H1 (cell line): ENCODE data around the gene MYL9. TPM values are rescaled to one million over a fixed set of nuclear protein-coding genes. Genes with fewer than 3 reads are reported as not detected.

Experiments
- ATF2 ChIP-seq: IDR thresholded peaks from 2 replicates; pipeline ENCODE4 v1.6.1; 2012; ENCODE audit warnings: low read length, inconsistent platforms
- GTF2F1 ChIP-seq: IDR thresholded peaks from 2 replicates; pipeline ENCODE4 v1.6.1; 2012; ENCODE audit warnings: low read depth, low read length, improper control_type of control experiment, borderline replicate concordance
- HDAC2 ChIP-seq, 2 experiments: fragments of 300-600 bp in 1 of 2; sonication (generic) in 1 of 2; IDR thresholded peaks; 2 replicates each; pipeline ENCODE4 v1.6.1; 2011 to 2012; ENCODE audit warnings: low read depth in 2 of 2, low read length in 2 of 2, mild to moderate bottlenecking in 2 of 2, moderate library complexity in 2 of 2, borderline replicate concordance in 1 of 2, inconsistent platforms in 1 of 2
- NANOG ChIP-seq: IDR thresholded peaks from 2 replicates; pipeline ENCODE4 v1.6.1; 2011; ENCODE audit warnings: low read length, low read depth, mild to moderate bottlenecking, inconsistent platforms; ENCODE audit not compliant: insufficient read depth, poor library complexity, severe bottlenecking
- POLR2A ChIP-seq, 2 experiments: IDR thresholded peaks; 1 replicate in 1 of 2; 2 replicates in 1 of 2; pipeline ENCODE4 v1.6.1; 2011; ENCODE audit warnings: low read depth in 2 of 2, low read length in 2 of 2, mild to moderate bottlenecking in 2 of 2; ENCODE audit errors: control extremely low read depth in 1 of 2
- POLR2AphosphoS5 ChIP-seq: IDR thresholded peaks from 2 replicates; pipeline ENCODE4 v1.6.1; 2011; ENCODE audit warnings: low read depth, low read length
- RFX5 ChIP-seq: IDR thresholded peaks from 2 replicates; pipeline ENCODE4 v1.6.1; 2011; ENCODE audit warnings: low read depth, low read length, improper control_type of control experiment, borderline replicate concordance
- SIX5 ChIP-seq: IDR thresholded peaks from 2 replicates; pipeline ENCODE4 v1.6.1; 2011; ENCODE audit warnings: mild to moderate bottlenecking, low read depth, low read length
- SP1 ChIP-seq: IDR thresholded peaks from 2 replicates; pipeline ENCODE4 v1.6.1; 2011; ENCODE audit warnings: low read depth, low read length
- TAF1 ChIP-seq: IDR thresholded peaks from 2 replicates; pipeline ENCODE4 v1.6.1; 2011; ENCODE audit warnings: mild to moderate bottlenecking, low read depth, low read length
- TBP ChIP-seq: IDR thresholded peaks from 2 replicates; pipeline ENCODE4 v1.6.1; 2011; ENCODE audit warnings: low read depth, low read length, improper control_type of control experiment
- TEAD4 ChIP-seq: IDR thresholded peaks from 2 replicates; pipeline ENCODE4 v1.6.1; 2012; ENCODE audit warnings: low read depth, low read length, inconsistent platforms, mixed read lengths
- USF2 ChIP-seq: IDR thresholded peaks from 2 replicates; pipeline ENCODE4 v1.6.1; 2011; ENCODE audit warnings: low read length, improper control_type of control experiment
- polyA plus RNA-seq, 7 experiments: library from polyadenylated mRNA; depleted of rRNA in 3 of 7; stranded (reverse) in 5 of 7; unstranded in 2 of 7; fragments of >200 nt in 5 of 7; fragments of 200-250 nt in 2 of 7; gene quantifications; 1 replicate in 5 of 7; 2 replicates in 1 of 7; 4 replicates in 1 of 7; pipeline versions ENCODE4 v1.2.1 to v1.2.3, GENCODE V29; 2011 to 2013; ENCODE audit warnings: missing spikeins in 2 of 7, mixed read lengths in 2 of 7
- total RNA-seq: library from RNA; stranded (reverse); fragmentation: NEBNext Ultra II Directional; extraction: Animal tissue kit (Norgen Biotek cat#: 25700); gene quantifications from 2 replicates; pipeline ENCODE4 v1.2.1, GENCODE V29; 2021

Gene MYL9
- total and polyA plus RNA-seq, 2 of the 8 experiments (the other 6 are each of a cell fraction or from before 2014, with no cell fraction given): 26.8 to 193 TPM

- TF ChIP-seq NANOG: no peak
- no peak for TF ChIP-seq HDAC2 (IDR thresholded peaks at IDR 0.05; ENCODE audit: borderline replicate concordance in 1 of 2, low read depth in 2 of 2, low read length in 2 of 2)
- no peak for TF ChIP-seq GTF2F1
- TF ChIP-seq RFX5: 0 out of 2 replicates have a peak, but pooled peaks have one; percentile 4
- peak; percentile 74 for TF ChIP-seq POLR2AphosphoS5
- TF ChIP-seq TEAD4: no peak
- 0 out of 2 replicates have a peak, but pooled peaks have one; percentile 21 for TF ChIP-seq ATF2
- no peak for TF ChIP-seq SIX5
- TF ChIP-seq TAF1: peak; percentile 76
- peak; percentile 53 to 85 for TF ChIP-seq POLR2A (IDR thresholded peaks at IDR 0.05; ENCODE audit: control extremely low read depth in 1 of 2, low read depth in 2 of 2, low read length in 2 of 2)
- TF ChIP-seq USF2: no peak
- peak; percentile 64; the same call in 1 of the 2 replicates for TF ChIP-seq SP1
- peak; percentile 74 for TF ChIP-seq TBP
Measured at GRCh38 chr20:36571564-36572504, 30.5 kb downstream of the MYL9 start (continued).
